GM12892 (cell line): ENCODE measurements around the gene FOXJ3.

Experiments
- DNase-seq: peaks from one replicate; pipeline ENCODE4 v3.0.0; 2011; ENCODE audit not compliant: insufficient read length
- FAIRE-seq: peaks from 2 replicates; lab custom pipeline; 2011; peaks lifted over from hg19 to GRCh38; lab: Jason Lieb, UNC
- POLR2A ChIP-seq: IDR thresholded peaks from 2 replicates; pipeline ENCODE4 v1.6.1; 2011; ENCODE audit warnings: low read depth, low read length, control low read depth
- POLR2AphosphoS5 ChIP-seq: IDR thresholded peaks from 2 replicates; pipeline ENCODE4 v1.6.1; 2011; ENCODE audit warnings: low read depth, low read length, control low read depth
- TAF1 ChIP-seq: IDR thresholded peaks from 2 replicates; pipeline ENCODE4 v1.6.1; 2011; ENCODE audit warnings: low read depth, mild to moderate bottlenecking, control low read depth, low read length, borderline replicate concordance

FOXJ3 gene

DNA sequence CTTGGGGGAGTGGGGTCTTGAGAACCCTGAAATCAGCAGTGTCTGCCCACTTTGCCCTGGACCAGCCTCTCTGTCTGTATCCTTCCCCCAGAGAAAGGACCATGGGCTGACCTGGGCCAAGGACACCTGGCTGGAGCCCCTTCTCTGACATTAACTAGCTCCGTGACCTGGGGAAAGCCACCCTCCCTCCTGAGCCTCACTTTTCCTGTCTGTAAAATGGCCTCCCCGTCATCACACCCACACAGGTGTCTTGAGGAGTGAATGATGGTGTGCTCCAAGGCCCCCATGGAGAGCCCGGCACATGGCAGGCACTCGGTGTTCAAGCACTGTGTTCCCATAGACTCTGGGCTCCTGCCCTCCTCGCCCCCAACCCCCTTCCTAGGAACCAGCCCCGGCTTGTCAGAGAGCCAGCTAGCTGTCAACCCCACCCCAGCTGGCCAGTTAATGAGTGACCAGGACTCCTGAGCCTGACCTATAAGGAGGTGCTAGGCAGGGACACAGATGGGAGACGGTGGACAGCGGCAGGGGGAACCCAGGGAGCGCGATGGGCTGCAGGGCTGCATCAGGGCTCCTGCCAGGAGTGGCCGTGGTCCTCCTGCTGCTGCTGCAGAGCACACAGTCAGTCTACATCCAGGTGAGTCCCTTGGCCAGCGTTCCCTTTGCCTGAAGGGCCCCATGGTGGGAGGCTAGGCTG lies 182.0 kb downstream of the FOXJ3 start, which contains the start of gene GUCA2B:
GUCA2B (plus strand) TSS at position 504 of the 694 bp plus-strand sequence; CDS start at position 545, 41 bp downstream.
- no peak for DNase-seq
- no peak for FAIRE-seq
- TF ChIP-seq POLR2A = no peak

DNA sequence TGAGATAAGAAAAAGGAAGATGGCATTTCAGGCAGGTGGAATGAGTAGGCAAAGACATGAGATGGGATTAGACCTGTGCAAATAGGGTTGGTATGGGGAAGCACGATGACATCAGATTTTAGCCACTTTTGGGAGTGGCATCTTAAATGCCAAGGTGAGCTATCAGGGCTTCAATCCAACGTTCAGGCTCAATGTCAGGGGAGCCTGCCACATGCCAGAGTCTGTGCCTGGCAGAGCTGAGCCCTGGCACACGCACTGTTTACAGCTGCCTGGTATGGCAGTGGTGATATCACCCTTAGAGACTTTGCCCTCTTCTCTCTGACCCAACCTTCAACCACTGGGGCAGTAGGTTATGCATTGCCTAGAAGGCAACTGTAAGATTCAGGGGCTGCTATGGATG lies 182.9 kb downstream of the FOXJ3 start:
- FAIRE-seq = no peak
- TF ChIP-seq POLR2A (no peak), TAF1 (no peak), POLR2AphosphoS5 (no peak)
- DNase-seq = no peak

DNA sequence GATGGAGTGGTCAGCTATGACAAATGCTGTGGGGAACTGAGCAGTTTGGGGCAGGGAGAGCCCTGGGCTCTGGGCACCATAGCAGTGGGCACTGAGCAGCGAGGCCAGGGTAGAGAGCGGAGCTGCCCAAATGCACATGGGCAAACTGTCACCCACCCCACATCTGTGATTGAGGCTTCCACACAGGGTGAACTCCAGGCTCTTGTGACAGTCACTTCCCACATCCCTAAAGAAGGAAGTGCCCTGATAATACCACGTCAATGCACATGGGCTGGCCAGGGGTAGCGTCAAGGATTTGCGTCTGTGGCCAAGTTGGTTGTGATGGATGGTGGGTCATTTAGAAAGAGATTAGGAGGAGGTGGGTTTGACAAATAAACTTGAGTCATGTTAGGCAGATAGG lies 184.4 kb downstream of the FOXJ3 start:
- DNase-seq (no peak), FAIRE-seq (no peak)
- no peak for TF ChIP-seq POLR2A
- no peak for TF ChIP-seq TAF1
- no peak for TF ChIP-seq POLR2AphosphoS5

DNA sequence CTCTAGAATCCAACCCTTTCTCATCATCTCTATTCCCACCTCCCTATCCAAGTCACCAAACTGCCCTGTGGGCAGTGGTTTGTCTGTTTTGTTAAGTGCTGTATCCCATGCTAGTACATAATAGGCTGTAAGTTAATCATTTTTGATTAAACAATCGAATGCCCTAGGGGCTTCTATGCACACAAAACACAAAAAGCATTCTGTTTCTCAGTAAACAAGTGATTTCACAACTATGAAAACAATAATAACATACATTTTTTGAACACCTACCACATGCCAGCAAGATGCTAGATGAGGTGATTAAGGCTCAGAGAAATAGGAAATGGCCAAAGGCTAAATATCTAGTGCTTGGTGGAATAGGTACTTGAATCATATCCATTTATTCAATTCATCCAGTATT lies 186.9 kb downstream of the FOXJ3 start:
- no peak for FAIRE-seq
- no peak for DNase-seq
- no peak for TF ChIP-seq TAF1
- no peak for TF ChIP-seq POLR2AphosphoS5
- no peak for TF ChIP-seq POLR2A

GRCh38 chr1:42146626-42147320 lies 188.3 kb downstream of the FOXJ3 start:
- FAIRE-seq (peak; percentile 93), DNase-seq (peak; percentile 61)
- TF ChIP-seq TAF1 (no peak), POLR2AphosphoS5 (no peak), POLR2A (no peak)

DNA sequence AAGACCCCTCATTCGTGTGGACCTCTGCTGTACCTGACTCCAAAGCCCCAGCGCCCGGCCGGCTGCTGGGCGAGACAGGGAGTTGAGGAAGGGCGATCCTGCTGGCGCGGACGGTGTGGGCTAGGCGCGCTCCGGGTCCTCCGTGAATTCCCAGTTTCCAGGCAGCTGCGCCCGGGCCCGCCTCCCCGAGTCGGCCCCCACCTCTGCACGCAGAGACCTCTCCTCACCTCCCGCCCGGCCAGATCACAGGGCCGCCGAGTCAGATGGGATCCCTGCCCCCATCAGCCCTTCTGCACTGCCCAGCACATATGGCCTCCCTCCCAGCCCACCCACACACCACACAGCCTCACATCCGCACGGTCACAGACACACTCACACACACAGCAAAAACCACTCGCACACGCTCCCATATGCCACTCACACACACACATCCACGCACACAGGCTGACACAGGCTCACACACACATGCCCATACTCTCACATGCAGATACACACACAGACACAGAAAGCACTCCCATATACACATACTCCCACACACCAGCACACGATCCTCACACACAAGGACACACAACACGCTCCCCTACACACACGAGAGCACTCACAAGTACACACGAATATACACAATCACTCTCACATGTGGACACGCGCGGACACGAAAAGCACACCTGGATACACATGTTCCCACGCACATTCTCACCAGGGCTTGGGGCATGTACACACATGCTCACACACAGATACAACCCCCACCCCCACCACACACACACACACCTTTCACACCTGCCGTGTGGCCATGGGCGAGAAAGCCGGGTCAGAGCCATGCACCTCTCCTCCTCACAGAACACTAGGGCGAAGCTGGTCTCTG lies 189.0 kb downstream of the FOXJ3 start:
- DNase-seq (no peak), FAIRE-seq (no peak)
- no peak for TF ChIP-seq POLR2A

GRCh38 chr1:42145389-42145716 lies 189.7 kb downstream of the FOXJ3 start:
- no peak for FAIRE-seq
- DNase-seq = no peak
- no peak for TF ChIP-seq TAF1
- no peak for TF ChIP-seq POLR2A
- TF ChIP-seq POLR2AphosphoS5 = no peak

GRCh38 chr1:42144711-42145388 lies 190.2 kb downstream of the FOXJ3 start:
- no peak for TF ChIP-seq TAF1
- no peak for TF ChIP-seq POLR2AphosphoS5
- no peak for TF ChIP-seq POLR2A
- FAIRE-seq (no peak), DNase-seq (no peak)

DNA sequence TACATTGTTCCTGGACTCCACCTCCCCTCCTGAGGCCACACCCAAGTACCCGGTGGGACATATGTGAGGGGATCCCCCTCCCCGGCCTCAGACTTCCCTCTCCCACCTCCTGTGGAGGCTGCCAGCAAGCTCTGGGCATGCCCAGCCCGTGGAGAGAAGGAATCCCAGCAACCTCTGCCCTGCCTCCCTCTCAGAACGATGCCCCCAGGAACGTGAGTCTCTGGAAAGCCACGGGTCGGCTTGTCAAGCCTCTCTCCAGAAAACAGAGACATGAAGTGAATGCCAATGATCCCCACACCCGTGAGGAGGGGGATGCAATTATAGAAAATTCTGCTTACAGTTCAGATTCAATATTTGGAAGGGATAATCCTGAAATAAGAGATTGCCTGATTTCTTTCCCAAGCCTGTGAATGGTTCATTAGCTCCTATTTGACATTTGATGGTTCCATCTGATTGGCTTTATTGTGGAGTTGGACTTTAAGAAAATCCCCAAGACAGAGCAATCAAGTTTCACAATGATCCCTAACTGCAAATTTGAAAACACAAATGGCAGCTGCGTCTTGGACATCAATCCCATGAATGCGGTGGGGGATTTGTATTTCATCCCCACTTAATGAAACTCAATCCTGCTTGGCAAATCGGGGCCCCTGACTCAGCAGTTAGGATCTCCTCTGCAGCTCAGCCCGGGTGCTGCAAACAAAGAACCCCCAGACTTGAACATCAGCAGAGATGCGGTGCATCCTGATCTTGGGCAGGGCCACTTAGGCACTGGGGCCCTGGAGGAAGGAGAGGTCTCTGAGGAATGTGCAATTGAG lies 190.9 kb downstream of the FOXJ3 start:
- no peak for DNase-seq
- no peak for FAIRE-seq
- TF ChIP-seq POLR2A (no peak), TAF1 (no peak), POLR2AphosphoS5 (no peak)

GRCh38 chr1:42142894-42143675 lies 191.9 kb downstream of the FOXJ3 start:
- FAIRE-seq = no peak
- no peak for TF ChIP-seq TAF1
- no peak for TF ChIP-seq POLR2AphosphoS5
- TF ChIP-seq POLR2A = no peak
- DNase-seq = no peak
